Mesenchymal stem cell (in vitro differentiated cells and primary cell): ENCODE results near the gene GRIK2.

Source experiments
- DNase-seq: peaks from one replicate; pipeline ENCODE4 v3.0.0-alpha.2; 2013
- H2AFZ ChIP-seq: one replicate; pipeline ENCODE4 v1.6.1; 2013; ENCODE audit warnings: low read depth, mild to moderate bottlenecking, control low read depth, inconsistent platforms, low read length, moderate library complexity
- H2AK5ac ChIP-seq: 2 replicates; pipeline ENCODE4 v1.6.1; 2013; ENCODE audit warnings: low read length, moderate library complexity, mild to moderate bottlenecking, inconsistent platforms; ENCODE audit not compliant: severe bottlenecking
- H2BK120ac ChIP-seq: one replicate; pipeline ENCODE4 v1.6.1; 2013; ENCODE audit warnings: low read depth, mild to moderate bottlenecking, inconsistent platforms, low read length, moderate library complexity
- H2BK12ac ChIP-seq, 2 experiments: one replicate each; pipeline ENCODE4 v1.6.1; 2013; ENCODE audit warnings: inconsistent platforms in 2 of 2, low read length in 2 of 2, mild to moderate bottlenecking in 2 of 2, moderate library complexity in 2 of 2, control low read depth in 1 of 2
- H2BK15ac ChIP-seq: one replicate; pipeline ENCODE4 v1.6.1; 2013; ENCODE audit warnings: mild to moderate bottlenecking, low read depth, inconsistent platforms; ENCODE audit not compliant: poor library complexity, severe bottlenecking
- H2BK5ac ChIP-seq: 2 replicates; pipeline ENCODE4 v1.6.1; 2013; ENCODE audit warnings: low read depth, mild to moderate bottlenecking, low read length, control low read depth, inconsistent platforms; ENCODE audit not compliant: poor library complexity, severe bottlenecking
- H3K14ac ChIP-seq, 2 experiments: one replicate each; pipeline ENCODE4 v1.6.1; 2013; ENCODE audit warnings: inconsistent platforms in 2 of 2, low read length in 2 of 2, control low read depth in 1 of 2, mild to moderate bottlenecking in 1 of 2, moderate library complexity in 1 of 2
- H3K18ac ChIP-seq, 2 experiments: one replicate each; pipeline ENCODE4 v1.6.1; 2013; ENCODE audit warnings: inconsistent platforms in 2 of 2, low read length in 2 of 2, control low read depth in 1 of 2, low read depth in 1 of 2, mild to moderate bottlenecking in 1 of 2
- H3K23ac ChIP-seq, 2 experiments: one replicate each; pipeline ENCODE4 v1.6.1; 2013; ENCODE audit warnings: inconsistent platforms in 2 of 2, low read length in 2 of 2, mild to moderate bottlenecking in 2 of 2, moderate library complexity in 2 of 2, control low read depth in 1 of 2
- H3K27ac ChIP-seq: 2 replicates; pipeline ENCODE4 v1.5.1; 2013; ENCODE audit warnings: mild to moderate bottlenecking, moderate library complexity, low read length, control low read depth, inconsistent platforms; ENCODE audit not compliant: poor library complexity, severe bottlenecking
- H3K27me3 ChIP-seq, 2 experiments: 2 replicates each; pipeline versions ENCODE4 v1.6.1 to v1.7.0; 2013; ENCODE audit warnings: low read length in 2 of 2, mild to moderate bottlenecking in 2 of 2, moderate library complexity in 2 of 2, control low read depth in 1 of 2, inconsistent platforms in 1 of 2; ENCODE audit not compliant: control insufficient read depth in 1 of 2, insufficient read depth in 1 of 2
- H3K36me3 ChIP-seq, 2 experiments: 2 replicates each; pipeline versions ENCODE4 v1.6.1 to v1.7.0; 2013; ENCODE audit warnings: low read length in 2 of 2, control low read depth in 1 of 2, inconsistent platforms in 1 of 2, low read depth in 1 of 2, mild to moderate bottlenecking in 1 of 2; ENCODE audit not compliant: insufficient read depth in 2 of 2, control insufficient read depth in 1 of 2
- H3K4ac ChIP-seq, 2 experiments: one replicate each; pipeline ENCODE4 v1.6.1; 2013; ENCODE audit warnings: inconsistent platforms in 2 of 2, low read length in 2 of 2, mild to moderate bottlenecking in 2 of 2, moderate library complexity in 2 of 2, control low read depth in 1 of 2, low read depth in 1 of 2
- H3K4me1 ChIP-seq: 2 replicates; pipeline ENCODE4 v1.6.1; 2013; ENCODE audit warnings: low read depth, low read length, control low read depth; ENCODE audit not compliant: control insufficient read depth, insufficient read depth
- H3K4me2 ChIP-seq: 2 replicates; pipeline ENCODE4 v1.6.1; 2013; ENCODE audit warnings: low read length, mild to moderate bottlenecking, inconsistent platforms; ENCODE audit not compliant: poor library complexity, severe bottlenecking
- H3K4me3 ChIP-seq, 2 experiments: 2 replicates each; pipeline versions ENCODE4 v1.5.1 to v1.7.0; 2013; ENCODE audit warnings: low read length in 2 of 2, mild to moderate bottlenecking in 2 of 2, control low read depth in 1 of 2, low read depth in 1 of 2; ENCODE audit not compliant: insufficient read depth in 1 of 2
- H3K79me1 ChIP-seq: replicated peaks from 2 replicates; pipeline ENCODE4 v1.6.1; 2013; ENCODE audit warnings: mild to moderate bottlenecking, control low read depth, low read length, inconsistent platforms; ENCODE audit not compliant: poor library complexity, severe bottlenecking
- H3K9ac ChIP-seq: 2 replicates; pipeline ENCODE4 v1.7.0; 2013; ENCODE audit warnings: mild to moderate bottlenecking, low read length, moderate library complexity
- H3K9me3 ChIP-seq: 2 replicates; pipeline ENCODE4 v1.7.0; 2013; ENCODE audit warnings: mild to moderate bottlenecking, low read length; ENCODE audit not compliant: control insufficient read depth
- H4K8ac ChIP-seq: one replicate; pipeline ENCODE4 v1.6.1; 2013; ENCODE audit warnings: inconsistent platforms, mild to moderate bottlenecking, low read length, moderate library complexity
- H4K91ac ChIP-seq: one replicate; pipeline ENCODE4 v1.6.1; 2013; ENCODE audit warnings: mild to moderate bottlenecking, low read length, inconsistent platforms
- WGBS: methylation state at CpG from one replicate; pipeline ENCODE4 v1.1.7; 2013; ENCODE audit warnings: mixed read lengths; 5-methylcytosine and 5-hydroxymethylcytosine counted together

Gene GRIK2

GRCh38 chr6:101887532-101887931 lies 494.0 kb downstream of the GRIK2 start:
- Histone ChIP-seq H2AFZ (no peak overlapping the region), H3K36me3 (no peaks in the 10 kb centered on the region), H3K27me3 (no peaks in the 10 kb centered on the region), H3K14ac (no peak overlapping the region), H2BK15ac (no peak overlapping the region), H3K9ac (no peak overlapping the region), H3K23ac (no peak overlapping the region), H2BK5ac (no peak overlapping the region), H3K9me3 (no peaks in the 10 kb centered on the region), H2BK12ac (no peak overlapping the region), H2AK5ac (no peak overlapping the region), H3K4me2 (no peak overlapping the region), H3K4ac (no peak overlapping the region), H3K18ac (no peak overlapping the region), H3K27ac (no peak overlapping the region), H2BK120ac (no peak overlapping the region), H3K79me1 (no peaks in the 10 kb centered on the region), H3K4me1 (no peaks in the 10 kb centered on the region), H3K4me3 (no peak overlapping the region), H4K8ac (no peak overlapping the region), H4K91ac (no peak overlapping the region)
- no peak for DNase-seq
- 74% methylated on average over 4 of the region's 5 CpGs for WGBS

GRCh38 chr6:101907356-101908217 lies 514.1 kb downstream of the GRIK2 start:
- DNase-seq: no peak
- no peak overlapping the region for H3K9ac ChIP-seq
- H3K4me1 ChIP-seq: no peaks in the 10 kb centered on the region
- no peak overlapping the region for H3K14ac ChIP-seq
- no peak overlapping the region for H2AFZ ChIP-seq
- H2AK5ac ChIP-seq: no peak overlapping the region
- H4K91ac ChIP-seq: no peak overlapping the region
- H2BK12ac ChIP-seq: no peak overlapping the region
- H3K79me1 ChIP-seq: no peaks in the 10 kb centered on the region
- 100% methylated on average over 2 of the region's 6 CpGs for WGBS
- H3K27me3 ChIP-seq: no peaks in the 10 kb centered on the region
- H2BK120ac ChIP-seq: no peak overlapping the region
- no peak overlapping the region for H3K4ac ChIP-seq
- H3K18ac ChIP-seq: no peak overlapping the region
- no peak overlapping the region for H3K23ac ChIP-seq
- H2BK15ac ChIP-seq: no peak overlapping the region
- no peak overlapping the region for H3K4me3 ChIP-seq
- no peaks in the 10 kb centered on the region for H3K36me3 ChIP-seq
- H2BK5ac ChIP-seq: no peak overlapping the region
- H3K27ac ChIP-seq: no peak overlapping the region
- H3K4me2 ChIP-seq: no peak overlapping the region
- no peaks in the 10 kb centered on the region for H3K9me3 ChIP-seq
- H4K8ac ChIP-seq: no peak overlapping the region

- no peak overlapping the region for H3K23ac ChIP-seq
- no peak overlapping the region for H3K27ac ChIP-seq
- H3K9me3 ChIP-seq: no peaks in the 10 kb centered on the region
- H3K4ac ChIP-seq: no peak overlapping the region
- DNase-seq: no peak
- H4K91ac ChIP-seq: no peak overlapping the region
- H3K79me1 ChIP-seq: no peaks in the 10 kb centered on the region
- no peaks in the 10 kb centered on the region for H3K36me3 ChIP-seq
- H3K27me3 ChIP-seq: no peaks in the 10 kb centered on the region
- no peaks in the 10 kb centered on the region for H3K4me1 ChIP-seq
- no peak overlapping the region for H3K18ac ChIP-seq
- no peak overlapping the region for H3K4me3 ChIP-seq
- H2BK5ac ChIP-seq: no peak overlapping the region
- H2BK15ac ChIP-seq: no peak overlapping the region
- no peak overlapping the region for H4K8ac ChIP-seq
- no peak overlapping the region for H2BK12ac ChIP-seq
- H2AFZ ChIP-seq: no peak overlapping the region
- no peak overlapping the region for H3K14ac ChIP-seq
- WGBS: 100% methylated on average over 1 of the region's 1 CpG
- no peak overlapping the region for H3K4me2 ChIP-seq
- H3K9ac ChIP-seq: no peak overlapping the region
- H2AK5ac ChIP-seq: no peak overlapping the region
- H2BK120ac ChIP-seq: no peak overlapping the region
Measured at GRCh38 chr6:101909366-101909765, 515.9 kb downstream of the GRIK2 start.

GRCh38 chr6:101912311-101912710 lies 518.8 kb downstream of the GRIK2 start:
- Histone ChIP-seq H2AK5ac (no peak overlapping the region), H2BK5ac (no peak overlapping the region), H3K14ac (no peak overlapping the region), H3K9me3 (no peaks in the 10 kb centered on the region), H4K8ac (no peak overlapping the region), H3K27me3 (no peaks in the 10 kb centered on the region), H3K4me2 (no peak overlapping the region), H2BK12ac (no peak overlapping the region), H3K9ac (no peak overlapping the region), H2BK120ac (no peak overlapping the region), H2BK15ac (no peak overlapping the region), H3K4me3 (no peak overlapping the region), H2AFZ (no peak overlapping the region), H3K4ac (no peak overlapping the region), H3K4me1 (no peaks in the 10 kb centered on the region), H3K18ac (no peak overlapping the region), H3K23ac (no peak overlapping the region), H4K91ac (no peak overlapping the region), H3K79me1 (no peaks in the 10 kb centered on the region), H3K36me3 (no peaks in the 10 kb centered on the region), H3K27ac (no peak overlapping the region)
- no peak for DNase-seq
- 96% methylated on average over 4 of the region's 5 CpGs for WGBS
